ENCODE results near the gene CYP2C9. TPM values are rescaled to one million over a fixed set of nuclear protein-coding genes. Genes with fewer than 3 reads are reported as not detected.
A peak's percentile ranks its signal among the peaks of the same experiment; 100 is the strongest.

The CYP2C9 gene
- total and polyA plus RNA-seq, 2 of the 13 experiments (the other 11 are each of a cell fraction or from before 2014, with no cell fraction given): not detected

GRCh38 chr10:94902570-94902969, 35.9 kb upstream of the CYP2C9 start (continued):
- peak; percentile 55; the same call in 1 of the 2 replicates for TF ChIP-seq RERE (CRISPR knock-in tag; IDR thresholded peaks at IDR 0.05; ENCODE audit: low read depth)
- no peak for TF ChIP-seq SMAD1 (CRISPR knock-in tag; IDR thresholded peaks at IDR 0.05; ENCODE audit: borderline replicate concordance, low read depth)
- no peak for TF ChIP-seq ZNF782 (CRISPR knock-in tag; IDR thresholded peaks at IDR 0.05; ENCODE audit: borderline replicate concordance)
- no peak for TF ChIP-seq ZNF441 (CRISPR knock-in tag; IDR thresholded peaks at IDR 0.05; ENCODE audit: borderline replicate concordance)
- no peak for TF ChIP-seq IRF1 (CRISPR knock-in tag; IDR thresholded peaks at IDR 0.05; ENCODE audit: low read depth)
- peak; percentile 70 for TF ChIP-seq HNF4G (IDR thresholded peaks at IDR 0.05; ENCODE audit: borderline replicate concordance, low read depth, low read length)
- TF ChIP-seq HNF4G (CRISPR knock-in tag; IDR thresholded peaks at IDR 0.05; ENCODE audit: borderline replicate concordance, low read depth): no peak
- TF ChIP-seq GPN1 (CRISPR knock-in tag; IDR thresholded peaks at IDR 0.05; ENCODE audit: borderline replicate concordance): no peak
- no peak for TF ChIP-seq ZNF800 (CRISPR knock-in tag; IDR thresholded peaks at IDR 0.05)
- peak in 1 of 2 experiments; percentile 49; a peak in 1 of 4 replicates for TF ChIP-seq KLF16 (CRISPR knock-in tag; IDR thresholded peaks at IDR 0.05)
- TF ChIP-seq RAD51 (IDR thresholded peaks at IDR 0.05; ENCODE audit: borderline replicate concordance): no peak
- no peak for TF ChIP-seq MEIS2 (CRISPR knock-in tag; IDR thresholded peaks at IDR 0.05)
- no peak for TF ChIP-seq ZNF678 (CRISPR knock-in tag; IDR thresholded peaks at IDR 0.05)

All from HepG2 (cell line).